Liver (tissue), 9 donors: Measurements from ENCODE around the gene THAP8. TPM values are rescaled to one million over a fixed set of nuclear protein-coding genes. Genes with fewer than 3 reads are reported as not detected.
A peak's percentile ranks its signal among the peaks of the same experiment; 100 is the strongest.

Experiments used
- DNase-seq: peaks from one replicate; pipeline ENCODE4 v3.0.0-alpha.2; 2017; ENCODE audit warnings: low spot score
- H3K27ac ChIP-seq, 2 donors: one replicate each; pipeline ENCODE4 v1.7.0; 2013; ENCODE audit warnings: inconsistent platforms in 2 of 2, low read length in 2 of 2, control low read depth in 1 of 2, low read depth in 1 of 2, mild to moderate bottlenecking in 1 of 2
- H3K27me3 ChIP-seq, 4 donors: one replicate each; pipeline versions ENCODE4 v1.6.1 to v1.7.0; 2013; ENCODE audit warnings: low read length in 3 of 4, inconsistent platforms in 1 of 4, mild to moderate bottlenecking in 1 of 4, moderate library complexity in 1 of 4; ENCODE audit not compliant: control insufficient read depth in 4 of 4, insufficient read depth in 4 of 4
- H3K36me3 ChIP-seq, 4 donors: one replicate each; pipeline versions ENCODE4 v1.6.1 to v1.7.0; 2013; ENCODE audit warnings: low read length in 3 of 4, mild to moderate bottlenecking in 3 of 4, low read depth in 1 of 4, moderate library complexity in 1 of 4; ENCODE audit not compliant: control insufficient read depth in 4 of 4, insufficient read depth in 3 of 4
- H3K4me1 ChIP-seq, 4 donors: one replicate each; pipeline versions ENCODE4 v1.6.1 to v1.7.0; 2013; ENCODE audit warnings: low read length in 3 of 4, mild to moderate bottlenecking in 3 of 4, moderate library complexity in 1 of 4; ENCODE audit not compliant: control insufficient read depth in 4 of 4, insufficient read depth in 4 of 4
- H3K4me3 ChIP-seq, 3 donors: one replicate each; pipeline versions ENCODE4 v1.6.1 to v1.7.0; 2013; ENCODE audit warnings: low read length in 3 of 3, control low read depth in 1 of 3, low read depth in 1 of 3, mild to moderate bottlenecking in 1 of 3
- H3K9ac ChIP-seq, 2 donors: one replicate each; pipeline ENCODE4 v1.7.0; 2013; ENCODE audit warnings: low read length in 2 of 2, mild to moderate bottlenecking in 2 of 2, moderate library complexity in 2 of 2, control low read depth in 1 of 2, low read depth in 1 of 2
- H3K9me3 ChIP-seq, 4 donors: one replicate each; pipeline versions ENCODE4 v1.6.1 to v1.7.0; 2013; ENCODE audit warnings: low read length in 3 of 4; ENCODE audit not compliant: control insufficient read depth in 4 of 4
- ATF3 ChIP-seq: IDR thresholded peaks from 2 replicates; pipeline ENCODE4 v1.6.1; 2016; ENCODE audit warnings: antibody characterized with exemption
- CTCF ChIP-seq: fragments of 150-350 bp; IDR thresholded peaks from 2 replicates; pipeline ENCODE4 v1.5.1; 2017; ENCODE audit warnings: improper control_type of control experiment, low read depth, low read length; ENCODE audit not compliant: missing input control
- EGR1 ChIP-seq, 2 donors: IDR thresholded peaks; 2 replicates each; pipeline ENCODE4 v1.6.1; 2016 to 2018; ENCODE audit warnings: antibody characterized with exemption in 2 of 2, low read depth in 2 of 2
- FOXA1 ChIP-seq: IDR thresholded peaks from 2 replicates; pipeline ENCODE4 v1.6.1; 2016; ENCODE audit warnings: antibody characterized with exemption
- FOXA2 ChIP-seq: IDR thresholded peaks from 2 replicates; pipeline ENCODE4 v1.6.1; 2016; ENCODE audit warnings: antibody characterized with exemption
- GABPA ChIP-seq, 2 donors: IDR thresholded peaks in 1 of 2; conservative IDR thresholded peaks in 1 of 2; 2 replicates each; pipeline ENCODE4 v1.6.1; 2016; ENCODE audit warnings: antibody characterized with exemption in 2 of 2, mild to moderate bottlenecking in 1 of 2, moderate library complexity in 1 of 2
- HNF4A ChIP-seq, 2 donors: conservative IDR thresholded peaks; 2 replicates each; pipeline ENCODE4 v1.6.1; 2016; ENCODE audit warnings: antibody characterized with exemption in 2 of 2, mild to moderate bottlenecking in 2 of 2
- HNF4G ChIP-seq: IDR thresholded peaks from 2 replicates; pipeline ENCODE4 v1.6.1; 2016; ENCODE audit warnings: antibody characterized with exemption
- JUND ChIP-seq, 2 donors: IDR thresholded peaks; 2 replicates each; pipeline ENCODE4 v1.6.1; 2016; ENCODE audit warnings: antibody characterized with exemption in 2 of 2
- NR2F2 ChIP-seq: IDR thresholded peaks from 2 replicates; pipeline ENCODE4 v1.6.1; 2016; ENCODE audit warnings: antibody characterized with exemption
- RAD21 ChIP-seq, 2 donors: IDR thresholded peaks; 2 replicates each; pipeline ENCODE4 v1.6.1; 2016; ENCODE audit warnings: antibody characterized with exemption in 2 of 2, mild to moderate bottlenecking in 2 of 2
- RXRA ChIP-seq, 2 donors: IDR thresholded peaks; 2 replicates each; pipeline ENCODE4 v1.6.1; 2017 to 2018; ENCODE audit warnings: antibody characterized with exemption in 2 of 2, mild to moderate bottlenecking in 1 of 2
- SP1 ChIP-seq: IDR thresholded peaks from 2 replicates; pipeline ENCODE4 v1.6.1; 2018; ENCODE audit warnings: antibody characterized with exemption, mild to moderate bottlenecking
- TAF1 ChIP-seq: conservative IDR thresholded peaks from 2 replicates; pipeline ENCODE4 v1.6.1; 2016; ENCODE audit warnings: antibody characterized with exemption, mild to moderate bottlenecking
- YY1 ChIP-seq: IDR thresholded peaks from 2 replicates; pipeline ENCODE4 v1.6.1; 2016; ENCODE audit warnings: antibody characterized with exemption, mild to moderate bottlenecking
- ZBTB33 ChIP-seq: IDR thresholded peaks from 2 replicates; pipeline ENCODE4 v1.6.1; 2016; ENCODE audit warnings: antibody characterized with exemption
- WGBS: extraction: QIAGEN DNeasy Blood & Tissue Kit; methylation state at CpG from one replicate; pipeline ENCODE4 v1.1.7; 2013; 5-methylcytosine and 5-hydroxymethylcytosine counted together
- polyA plus RNA-seq, 2 donors: library from polyadenylated mRNA; stranded (reverse) in 1 of 2; unstranded in 1 of 2; fragments of 200-250 nt in 1 of 2; fragments of >200 nt in 1 of 2; fragmentation: Nextera tagmentation in 1 of 2; extraction: Ambion mirVana in 1 of 2; gene quantifications; one replicate each; pipeline versions ENCODE4 v1.2.1 to v1.2.3, GENCODE V29; 2013 to 2015
- total RNA-seq, 2 donors: library from RNA; depleted of rRNA; stranded (reverse); fragments of >200 nt; gene quantifications; one replicate each; pipeline ENCODE4 v1.2.3, GENCODE V29; 2014
- donor health status: healthy.
- donor health status: healthy.
- donor health status: healthy.
- donor health status: healthy.
- donor health status: healthy.

Gene THAP8
- total and polyA plus RNA-seq, 4 donors = 1.8 to 4.4 (median 3.3) TPM

GRCh38 chr19:36031308-36031707, 22.8 kb downstream of the THAP8 start:
- peaks cover 0 to 8% (median 1%) of the 10 kb centered on the region in 4 donors for H3K4me1 ChIP-seq
- DNase-seq = no peak
- no peak overlapping the region for H3K9ac ChIP-seq
- peak overlapping the region in 1 of 3 donors; percentile 27 for H3K4me3 ChIP-seq
- 53% methylated on average over 6 of the region's 6 CpGs for WGBS
- no peak overlapping the region for H3K27ac ChIP-seq
- no peaks in the 10 kb centered on the region for H3K9me3 ChIP-seq
- peaks cover 0 to 4% (median 1%) of the 10 kb centered on the region in 4 donors for H3K36me3 ChIP-seq
- no peaks in the 10 kb centered on the region for H3K27me3 ChIP-seq
- TF ChIP-seq RXRA (IDR thresholded peaks at IDR 0.05) (no peak), ATF3 (no peak), FOXA1 (no peak), HNF4G (no peak), ZBTB33 (no peak), JUND (IDR thresholded peaks at IDR 0.05) (no peak)

GRCh38 chr19:36030264-36031148, 23.6 kb downstream of the THAP8 start:
- H3K27ac ChIP-seq = no peak overlapping the region
- H3K4me3 ChIP-seq = no peak overlapping the region
- 79% methylated on average over 8 of the region's 8 CpGs for WGBS
- H3K9ac ChIP-seq = no peak overlapping the region
- H3K4me1 ChIP-seq = peaks cover 0 to 8% (median 1%) of the 10 kb centered on the region in 4 donors
- H3K9me3 ChIP-seq = no peaks in the 10 kb centered on the region
- DNase-seq = no peak
- peaks cover 0 to 4% (median 0%) of the 10 kb centered on the region in 4 donors for H3K36me3 ChIP-seq
- H3K27me3 ChIP-seq = no peaks in the 10 kb centered on the region
- peak in 1 of 2 donors; percentile 60 for TF ChIP-seq RAD21 (IDR thresholded peaks at IDR 0.05)
- TF ChIP-seq FOXA1 = no peak
- TF ChIP-seq CTCF = peak; percentile 17
- TF ChIP-seq NR2F2 = no peak

GRCh38 chr19:36028313-36029041, 25.6 kb downstream of the THAP8 start:
- Histone ChIP-seq H3K4me3 (no peak overlapping the region), H3K27me3 (no peaks in the 10 kb centered on the region), H3K9me3 (no peaks in the 10 kb centered on the region), H3K27ac (no peak overlapping the region), H3K36me3 (no peaks in the 10 kb centered on the region), H3K9ac (no peak overlapping the region), H3K4me1 (peaks cover 0 to 8% (median 1%) of the 10 kb centered on the region in 4 donors)
- no peak for DNase-seq
- 91% methylated on average over 10 of the region's 10 CpGs for WGBS
- no peak for TF ChIP-seq TAF1
- TF ChIP-seq RXRA (IDR thresholded peaks at IDR 0.05) = no peak
- no peak for TF ChIP-seq SP1
- no peak for TF ChIP-seq JUND (IDR thresholded peaks at IDR 0.05)
- no peak for TF ChIP-seq FOXA2
- no peak for TF ChIP-seq YY1
- TF ChIP-seq GABPA (IDR thresholded peaks at IDR 0.05 in 1 of 2, conservative IDR thresholded peaks at IDR 0.05 in 1 of 2) = no peak
- no peak for TF ChIP-seq CTCF
- TF ChIP-seq NR2F2 = no peak
- no peak for TF ChIP-seq ZBTB33
- no peak for TF ChIP-seq EGR1 (IDR thresholded peaks at IDR 0.05; ENCODE audit: low read depth in 2 of 2)
- no peak for TF ChIP-seq HNF4A (conservative IDR thresholded peaks at IDR 0.05)
- TF ChIP-seq FOXA1 = no peak
- no peak for TF ChIP-seq RAD21 (IDR thresholded peaks at IDR 0.05)
